K562 (cell line): Measurements from ENCODE around the gene SF3B1. TPM values are rescaled to one million over a fixed set of nuclear protein-coding genes. Genes with fewer than 3 reads are reported as not detected.

Experiments used
- CAMTA2 ChIP-seq: fragments of 250-450 bp; sonication (Bioruptor Pico); conservative IDR thresholded peaks from 2 replicates; pipeline ENCODE4 v1.5.1; 2022
- FIP1L1 ChIP-seq: fragments of 200-400 bp; formaldehyde crosslinking; IDR thresholded peaks from 2 replicates; pipeline ENCODE4 v1.6.1; 2018; ENCODE audit warnings: mild to moderate bottlenecking, low read depth, low read length; ENCODE audit not compliant: poor library complexity, severe bottlenecking
- FOXJ2 ChIP-seq: fragments of 200-800 bp; sonication (Bioruptor generic); IDR thresholded peaks from 2 replicates; pipeline ENCODE4 v1.6.1; 2016; ENCODE audit warnings: missing genetic modification characterization, missing compliant biosample characterization
- GATAD2B ChIP-seq: fragments of 450-650 bp; IDR thresholded peaks from 2 replicates; pipeline ENCODE4 v1.6.1; 2017; ENCODE audit warnings: mild to moderate bottlenecking, borderline replicate concordance
- RFX5 ChIP-seq: IDR thresholded peaks from 2 replicates; pipeline ENCODE4 v1.6.1; 2011; ENCODE audit warnings: low read depth, mild to moderate bottlenecking, improper control_type of control experiment, low read length
- TEAD1 ChIP-seq, 2 experiments: fragments of 450-650 bp in 1 of 2; sonication (generic) in 1 of 2; formaldehyde crosslinking; IDR thresholded peaks; 2 replicates each; pipeline versions ENCODE4 v1.4.0 to v1.8.0; 2020 to 2022; ENCODE audit warnings: mild to moderate bottlenecking in 2 of 2, missing genetic modification reagents in 1 of 2
- ZBTB17 ChIP-seq: fragments of 450-650 bp; formaldehyde crosslinking; IDR thresholded peaks from 2 replicates; pipeline ENCODE4 v1.4.0; 2020; ENCODE audit warnings: mild to moderate bottlenecking
- ZFX ChIP-seq: sonication (generic); formaldehyde crosslinking; IDR thresholded peaks from 2 replicates; pipeline ENCODE4 v1.8.0; 2022; ENCODE audit warnings: mild to moderate bottlenecking, missing genetic modification reagents, moderate library complexity
- ZNF212 ChIP-seq: fragments of 450-650 bp; formaldehyde crosslinking; IDR thresholded peaks from 2 replicates; pipeline ENCODE4 v1.4.0; 2020; ENCODE audit warnings: mild to moderate bottlenecking
- polyA plus RNA-seq, 8 experiments: library from polyadenylated mRNA; depleted of rRNA in 4 of 8; stranded (reverse) in 5 of 8; unstranded in 3 of 8; fragments of >200 nt; fragmentation: Nextera tagmentation in 2 of 8; fragmentation: Illumina TruSeq in 1 of 8; extraction: Ambion mirVana in 2 of 8; extraction: Trizol in 1 of 8; gene quantifications; 2 replicates each; pipeline versions ENCODE4 v1.2.1 to v1.2.3, GENCODE V29; 2011 to 2014; ENCODE audit warnings: inconsistent platforms in 1 of 8, missing spikeins in 1 of 8
- total RNA-seq, 7 experiments: library from RNA; depleted of rRNA in 6 of 7; stranded (reverse); fragments of >200 nt in 6 of 7; fragmentation: Illumina TruSeq in 2 of 7; extraction: Trizol in 2 of 7; gene quantifications; 2 replicates each; pipeline versions ENCODE4 v1.2.1 to v1.2.3, GENCODE V29; 2011 to 2021; ENCODE audit warnings: low replicate concordance in 1 of 7
- TF ChIP-seq, protein P1 (sequence below): fragments of 450-650 bp; IDR thresholded peaks from 2 replicates; pipeline ENCODE4 v1.6.1; 2016; ENCODE audit warnings: mild to moderate bottlenecking, moderate library complexity
- TF ChIP-seq, protein P2 (sequence below): fragments of 450-650 bp; IDR thresholded peaks from one replicate; pipeline ENCODE4 v1.6.1; 2018; ENCODE audit warnings: mild to moderate bottlenecking, moderate library complexity; ENCODE audit not compliant: partially characterized antibody
- TF ChIP-seq, protein P3 (sequence below): fragments of 250-450 bp; sonication (Bioruptor Pico); IDR thresholded peaks from 2 replicates; pipeline ENCODE4 v1.5.0; 2020; ENCODE audit warnings: mild to moderate bottlenecking

SF3B1 gene
- total and polyA plus RNA-seq, 9 of the 15 experiments (the other 6 are each of a cell fraction or from before 2014, with no cell fraction given): 96.2 to 377 (median 177) TPM

DNA sequence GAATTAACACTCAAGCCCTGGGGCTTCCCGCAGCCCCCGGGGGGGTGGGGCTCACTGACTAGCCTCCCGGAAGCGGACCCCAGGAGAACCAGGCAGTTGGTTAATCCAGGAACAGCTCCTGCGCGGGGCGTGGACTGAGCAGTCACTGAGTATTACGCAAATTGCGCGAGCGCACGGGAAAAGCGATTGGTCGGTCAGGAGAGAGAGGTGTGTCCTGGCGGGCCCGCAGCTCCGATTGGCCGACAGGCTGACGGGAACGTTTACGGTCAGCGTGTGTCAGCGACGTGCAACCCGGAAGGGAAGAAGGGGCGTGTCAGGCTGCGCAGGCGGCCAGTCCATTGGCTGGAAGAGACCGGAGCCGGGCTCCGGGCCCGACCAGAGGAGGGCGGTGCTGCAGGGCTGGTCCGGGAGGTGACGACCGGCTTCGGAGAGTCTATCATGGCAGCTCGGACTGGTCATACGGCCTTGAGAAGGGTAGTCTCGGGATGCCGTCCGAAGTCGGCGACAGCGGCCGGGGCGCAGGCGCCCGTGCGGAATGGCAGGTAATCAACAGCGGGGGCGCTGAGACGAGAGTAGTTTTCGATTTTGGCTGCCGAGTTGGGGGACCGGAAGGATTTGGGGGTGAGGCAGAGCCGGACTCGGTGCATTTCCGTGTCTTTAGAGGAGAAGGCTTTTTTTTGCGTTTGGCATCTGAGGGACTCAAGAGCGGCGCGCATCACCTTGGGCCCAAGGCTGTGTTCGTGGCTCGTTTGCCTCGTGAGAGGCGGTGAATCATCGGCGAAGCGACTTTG is 18.5 kb upstream of the SF3B1 start, which contains the start of gene COQ10B (continued):
- TF ChIP-seq CAMTA2 (CRISPR knock-in tag) (no peak), ZFX (CRISPR knock-in tag) (peak; percentile 90), FIP1L1 (peak; percentile 32), GATAD2B (no peak; the same call in 1 of the 2 replicates), TEAD1 (CRISPR knock-in tag; IDR thresholded peaks at IDR 0.05) (no peak), FOXJ2 (tag) (no peak), RFX5 (no peak), ZBTB17 (CRISPR knock-in tag) (no peak), ZNF212 (CRISPR knock-in tag) (no peak)
- TF ChIP-seq, protein P1, sequence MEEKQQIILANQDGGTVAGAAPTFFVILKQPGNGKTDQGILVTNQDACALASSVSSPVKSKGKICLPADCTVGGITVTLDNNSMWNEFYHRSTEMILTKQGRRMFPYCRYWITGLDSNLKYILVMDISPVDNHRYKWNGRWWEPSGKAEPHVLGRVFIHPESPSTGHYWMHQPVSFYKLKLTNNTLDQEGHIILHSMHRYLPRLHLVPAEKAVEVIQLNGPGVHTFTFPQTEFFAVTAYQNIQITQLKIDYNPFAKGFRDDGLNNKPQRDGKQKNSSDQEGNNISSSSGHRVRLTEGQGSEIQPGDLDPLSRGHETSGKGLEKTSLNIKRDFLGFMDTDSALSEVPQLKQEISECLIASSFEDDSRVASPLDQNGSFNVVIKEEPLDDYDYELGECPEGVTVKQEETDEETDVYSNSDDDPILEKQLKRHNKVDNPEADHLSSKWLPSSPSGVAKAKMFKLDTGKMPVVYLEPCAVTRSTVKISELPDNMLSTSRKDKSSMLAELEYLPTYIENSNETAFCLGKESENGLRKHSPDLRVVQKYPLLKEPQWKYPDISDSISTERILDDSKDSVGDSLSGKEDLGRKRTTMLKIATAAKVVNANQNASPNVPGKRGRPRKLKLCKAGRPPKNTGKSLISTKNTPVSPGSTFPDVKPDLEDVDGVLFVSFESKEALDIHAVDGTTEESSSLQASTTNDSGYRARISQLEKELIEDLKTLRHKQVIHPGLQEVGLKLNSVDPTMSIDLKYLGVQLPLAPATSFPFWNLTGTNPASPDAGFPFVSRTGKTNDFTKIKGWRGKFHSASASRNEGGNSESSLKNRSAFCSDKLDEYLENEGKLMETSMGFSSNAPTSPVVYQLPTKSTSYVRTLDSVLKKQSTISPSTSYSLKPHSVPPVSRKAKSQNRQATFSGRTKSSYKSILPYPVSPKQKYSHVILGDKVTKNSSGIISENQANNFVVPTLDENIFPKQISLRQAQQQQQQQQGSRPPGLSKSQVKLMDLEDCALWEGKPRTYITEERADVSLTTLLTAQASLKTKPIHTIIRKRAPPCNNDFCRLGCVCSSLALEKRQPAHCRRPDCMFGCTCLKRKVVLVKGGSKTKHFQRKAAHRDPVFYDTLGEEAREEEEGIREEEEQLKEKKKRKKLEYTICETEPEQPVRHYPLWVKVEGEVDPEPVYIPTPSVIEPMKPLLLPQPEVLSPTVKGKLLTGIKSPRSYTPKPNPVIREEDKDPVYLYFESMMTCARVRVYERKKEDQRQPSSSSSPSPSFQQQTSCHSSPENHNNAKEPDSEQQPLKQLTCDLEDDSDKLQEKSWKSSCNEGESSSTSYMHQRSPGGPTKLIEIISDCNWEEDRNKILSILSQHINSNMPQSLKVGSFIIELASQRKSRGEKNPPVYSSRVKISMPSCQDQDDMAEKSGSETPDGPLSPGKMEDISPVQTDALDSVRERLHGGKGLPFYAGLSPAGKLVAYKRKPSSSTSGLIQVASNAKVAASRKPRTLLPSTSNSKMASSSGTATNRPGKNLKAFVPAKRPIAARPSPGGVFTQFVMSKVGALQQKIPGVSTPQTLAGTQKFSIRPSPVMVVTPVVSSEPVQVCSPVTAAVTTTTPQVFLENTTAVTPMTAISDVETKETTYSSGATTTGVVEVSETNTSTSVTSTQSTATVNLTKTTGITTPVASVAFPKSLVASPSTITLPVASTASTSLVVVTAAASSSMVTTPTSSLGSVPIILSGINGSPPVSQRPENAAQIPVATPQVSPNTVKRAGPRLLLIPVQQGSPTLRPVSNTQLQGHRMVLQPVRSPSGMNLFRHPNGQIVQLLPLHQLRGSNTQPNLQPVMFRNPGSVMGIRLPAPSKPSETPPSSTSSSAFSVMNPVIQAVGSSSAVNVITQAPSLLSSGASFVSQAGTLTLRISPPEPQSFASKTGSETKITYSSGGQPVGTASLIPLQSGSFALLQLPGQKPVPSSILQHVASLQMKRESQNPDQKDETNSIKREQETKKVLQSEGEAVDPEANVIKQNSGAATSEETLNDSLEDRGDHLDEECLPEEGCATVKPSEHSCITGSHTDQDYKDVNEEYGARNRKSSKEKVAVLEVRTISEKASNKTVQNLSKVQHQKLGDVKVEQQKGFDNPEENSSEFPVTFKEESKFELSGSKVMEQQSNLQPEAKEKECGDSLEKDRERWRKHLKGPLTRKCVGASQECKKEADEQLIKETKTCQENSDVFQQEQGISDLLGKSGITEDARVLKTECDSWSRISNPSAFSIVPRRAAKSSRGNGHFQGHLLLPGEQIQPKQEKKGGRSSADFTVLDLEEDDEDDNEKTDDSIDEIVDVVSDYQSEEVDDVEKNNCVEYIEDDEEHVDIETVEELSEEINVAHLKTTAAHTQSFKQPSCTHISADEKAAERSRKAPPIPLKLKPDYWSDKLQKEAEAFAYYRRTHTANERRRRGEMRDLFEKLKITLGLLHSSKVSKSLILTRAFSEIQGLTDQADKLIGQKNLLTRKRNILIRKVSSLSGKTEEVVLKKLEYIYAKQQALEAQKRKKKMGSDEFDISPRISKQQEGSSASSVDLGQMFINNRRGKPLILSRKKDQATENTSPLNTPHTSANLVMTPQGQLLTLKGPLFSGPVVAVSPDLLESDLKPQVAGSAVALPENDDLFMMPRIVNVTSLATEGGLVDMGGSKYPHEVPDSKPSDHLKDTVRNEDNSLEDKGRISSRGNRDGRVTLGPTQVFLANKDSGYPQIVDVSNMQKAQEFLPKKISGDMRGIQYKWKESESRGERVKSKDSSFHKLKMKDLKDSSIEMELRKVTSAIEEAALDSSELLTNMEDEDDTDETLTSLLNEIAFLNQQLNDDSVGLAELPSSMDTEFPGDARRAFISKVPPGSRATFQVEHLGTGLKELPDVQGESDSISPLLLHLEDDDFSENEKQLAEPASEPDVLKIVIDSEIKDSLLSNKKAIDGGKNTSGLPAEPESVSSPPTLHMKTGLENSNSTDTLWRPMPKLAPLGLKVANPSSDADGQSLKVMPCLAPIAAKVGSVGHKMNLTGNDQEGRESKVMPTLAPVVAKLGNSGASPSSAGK: peak; percentile 69
- TF ChIP-seq, protein P2, sequence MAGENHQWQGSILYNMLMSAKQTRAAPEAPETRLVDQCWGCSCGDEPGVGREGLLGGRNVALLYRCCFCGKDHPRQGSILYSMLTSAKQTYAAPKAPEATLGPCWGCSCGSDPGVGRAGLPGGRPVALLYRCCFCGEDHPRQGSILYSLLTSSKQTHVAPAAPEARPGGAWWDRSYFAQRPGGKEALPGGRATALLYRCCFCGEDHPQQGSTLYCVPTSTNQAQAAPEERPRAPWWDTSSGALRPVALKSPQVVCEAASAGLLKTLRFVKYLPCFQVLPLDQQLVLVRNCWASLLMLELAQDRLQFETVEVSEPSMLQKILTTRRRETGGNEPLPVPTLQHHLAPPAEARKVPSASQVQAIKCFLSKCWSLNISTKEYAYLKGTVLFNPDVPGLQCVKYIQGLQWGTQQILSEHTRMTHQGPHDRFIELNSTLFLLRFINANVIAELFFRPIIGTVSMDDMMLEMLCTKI: no peak
- TF ChIP-seq, protein P3, sequence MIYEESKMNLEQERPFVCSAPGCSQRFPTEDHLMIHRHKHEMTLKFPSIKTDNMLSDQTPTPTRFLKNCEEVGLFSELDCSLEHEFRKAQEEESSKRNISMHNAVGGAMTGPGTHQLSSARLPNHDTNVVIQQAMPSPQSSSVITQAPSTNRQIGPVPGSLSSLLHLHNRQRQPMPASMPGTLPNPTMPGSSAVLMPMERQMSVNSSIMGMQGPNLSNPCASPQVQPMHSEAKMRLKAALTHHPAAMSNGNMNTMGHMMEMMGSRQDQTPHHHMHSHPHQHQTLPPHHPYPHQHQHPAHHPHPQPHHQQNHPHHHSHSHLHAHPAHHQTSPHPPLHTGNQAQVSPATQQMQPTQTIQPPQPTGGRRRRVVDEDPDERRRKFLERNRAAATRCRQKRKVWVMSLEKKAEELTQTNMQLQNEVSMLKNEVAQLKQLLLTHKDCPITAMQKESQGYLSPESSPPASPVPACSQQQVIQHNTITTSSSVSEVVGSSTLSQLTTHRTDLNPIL (CRISPR knock-in tag): no peak
